A549 (cell line): ENCODE measurements around the gene GABRR3. TPM values are rescaled to one million over a fixed set of nuclear protein-coding genes. Genes with fewer than 3 reads are reported as not detected.

Source experiments
- ATAC-seq, 2 experiments: fragments of 200-7000 bp in 1 of 2; fragments of >200 bp in 1 of 2; cut with Nextera tagmentation in 1 of 2; cut with Tn5 transposase in 1 of 2; 3 replicates each; pipeline versions ENCODE4 v1.8.0 to v1.9.1; 2018 to 2020; ENCODE audit warnings: mild to moderate bottlenecking in 1 of 2, moderate library complexity in 1 of 2
- CTCF ChIA-PET: fragments of 300-600 bp; sonication (Branson Sonifier 250); formaldehyde crosslinking; extraction: SDS; loops from one replicate; lab custom pipeline; 2021; ENCODE audit warnings: antibody characterized with exemption, inconsistent platforms; lab: Yijun Ruan, JAX
- POLR2A ChIA-PET: fragments of 350-600 bp; formaldehyde crosslinking; extraction: SDS; loops from one replicate; lab custom pipeline; 2021; ENCODE audit warnings: antibody characterized with exemption, inconsistent platforms; lab: Yijun Ruan, JAX
- DNase-seq, 2 experiments: peaks; one replicate each; pipeline versions ENCODE4 v3.0.0 to v3.0.0-alpha.2; 2011 to 2016; ENCODE audit warnings: low read depth in 1 of 2, low spot score in 1 of 2
- FAIRE-seq: peaks from 2 replicates; lab custom pipeline; 2011; peaks lifted over from hg19 to GRCh38; lab: Jason Lieb, UNC
- H3K27ac ChIP-seq, 2 experiments: fragments of >200 bp; sonication (Bioruptor Twin); formaldehyde crosslinking; 3 replicates each; pipeline ENCODE4 v1.5.1; 2016 to 2017
- H3K4me1 ChIP-seq: fragments of >200 bp; sonication (Bioruptor Twin); formaldehyde crosslinking; 3 replicates; pipeline ENCODE4 v1.6.1; 2016
- H3K4me2 ChIP-seq: fragments of >200 bp; sonication (Bioruptor Twin); formaldehyde crosslinking; 3 replicates; pipeline ENCODE4 v1.6.1; 2016
- H3K4me3 ChIP-seq: fragments of >200 bp; sonication (Bioruptor Twin); formaldehyde crosslinking; 3 replicates; pipeline ENCODE4 v1.5.1; 2016
- H3K9me3 ChIP-seq: fragments of >200 bp; sonication (Bioruptor Twin); formaldehyde crosslinking; 3 replicates; pipeline ENCODE4 v1.6.1; 2016
- BHLHE40 ChIP-seq: IDR thresholded peaks from 2 replicates; pipeline ENCODE4 v1.6.1; 2012; ENCODE audit warnings: low read depth, low read length, inconsistent platforms
- EHMT2 ChIP-seq: fragments of 200-600 bp; sonication (generic); IDR thresholded peaks from 2 replicates; pipeline ENCODE4 v1.6.1; 2016; ENCODE audit warnings: antibody characterized with exemption, low read depth, mild to moderate bottlenecking, moderate library complexity
- FOXS1 ChIP-seq: fragments of 250-450 bp; sonication (Bioruptor Pico); IDR thresholded peaks from 2 replicates; pipeline ENCODE4 v1.5.0; 2020; ENCODE audit warnings: mild to moderate bottlenecking, moderate library complexity
- GATA3 ChIP-seq: IDR thresholded peaks from 2 replicates; pipeline ENCODE4 v1.6.1; 2012; ENCODE audit warnings: borderline replicate concordance
- HDAC2 ChIP-seq: fragments of 200-600 bp; sonication (generic); IDR thresholded peaks from 2 replicates; pipeline ENCODE4 v1.6.1; 2016
- HOXB13 ChIP-seq: fragments of 250-450 bp; sonication (Bioruptor Pico); IDR thresholded peaks from 2 replicates; pipeline ENCODE4 v1.5.0; 2020; ENCODE audit warnings: low read depth, mild to moderate bottlenecking, moderate library complexity
- HOXB5 ChIP-seq: fragments of 250-450 bp; sonication (Bioruptor Pico); IDR thresholded peaks from 2 replicates; pipeline ENCODE4 v1.5.0; 2020; ENCODE audit warnings: mild to moderate bottlenecking, moderate library complexity
- JUN ChIP-seq, 2 experiments: fragments of >200 bp; sonication (Bioruptor Twin); formaldehyde crosslinking; IDR thresholded peaks; 2 replicates in 1 of 2; 3 replicates in 1 of 2; pipeline ENCODE4 v1.6.1; 2016 to 2017
- JUNB ChIP-seq: fragments of >200 bp; sonication (Bioruptor Twin); formaldehyde crosslinking; IDR thresholded peaks from 2 replicates; pipeline ENCODE4 v1.6.1; 2016
- KDM1A ChIP-seq: fragments of 200-600 bp; sonication (generic); IDR thresholded peaks from 2 replicates; pipeline ENCODE4 v1.6.1; 2016; ENCODE audit warnings: low read depth, mild to moderate bottlenecking
- MAFK ChIP-seq: fragments of 450-650 bp; IDR thresholded peaks from 2 replicates; pipeline ENCODE4 v1.6.1; 2014; ENCODE audit not compliant: partially characterized antibody
- MAX ChIP-seq: IDR thresholded peaks from 2 replicates; pipeline ENCODE4 v1.6.1; 2012
- NPAS2 ChIP-seq: fragments of 250-450 bp; sonication (Bioruptor Pico); IDR thresholded peaks from 2 replicates; pipeline ENCODE4 v1.8.0; 2022; ENCODE audit warnings: mild to moderate bottlenecking, moderate library complexity, borderline replicate concordance
- PHF8 ChIP-seq: fragments of 200-600 bp; sonication (generic); IDR thresholded peaks from 2 replicates; pipeline ENCODE4 v1.6.1; 2016; ENCODE audit warnings: low read depth, mild to moderate bottlenecking, antibody characterized with exemption, moderate library complexity, borderline replicate concordance
- POLR2A ChIP-seq: IDR thresholded peaks from 2 replicates; pipeline ENCODE4 v1.6.1; 2012; ENCODE audit warnings: mild to moderate bottlenecking, low read length
- POLR2AphosphoS2 ChIP-seq: conservative IDR thresholded peaks from 2 replicates; pipeline ENCODE4 v1.6.1; 2012; ENCODE audit warnings: low read length, improper control_type of control experiment, inconsistent platforms
- RCOR1 ChIP-seq: fragments of 150-350 bp; IDR thresholded peaks from 2 replicates; pipeline ENCODE4 v1.6.1; 2014; ENCODE audit warnings: antibody characterized with exemption, low read length, low read depth
- TFCP2L1 ChIP-seq: fragments of 250-450 bp; sonication (Bioruptor Pico); IDR thresholded peaks from 2 replicates; pipeline ENCODE4 v1.5.0; 2021; ENCODE audit warnings: mild to moderate bottlenecking
- ZSCAN20 ChIP-seq: fragments of 250-450 bp; sonication (Bioruptor Pico); IDR thresholded peaks from 2 replicates; pipeline ENCODE4 v1.8.0; 2022; ENCODE audit warnings: mild to moderate bottlenecking, moderate library complexity
- WGBS: methylation state at CpG from one replicate; pipeline ENCODE4 v1.1.6; 2017; ENCODE audit errors: missing lambda C conversion rate; 5-methylcytosine and 5-hydroxymethylcytosine counted together
- polyA plus RNA-seq, 4 experiments: library from polyadenylated mRNA; depleted of rRNA in 3 of 4; stranded (reverse); fragments of >200 nt; fragmentation: RNase III in 1 of 4; extraction: RNeasy Plus Mini Kit Qiagen cat#74134 plus additional on column Dnase treatment in 1 of 4; gene quantifications; 2 replicates in 3 of 4; 3 replicates in 1 of 4; pipeline ENCODE4 v1.2.3, GENCODE V29; 2011 to 2017
- TF ChIP-seq, protein P1 (sequence below): fragments of 150-350 bp; IDR thresholded peaks from 2 replicates; pipeline ENCODE4 v1.6.1; 2014; ENCODE audit warnings: low read depth, mild to moderate bottlenecking, low read length
- TF ChIP-seq, protein P2 (sequence below): fragments of 250-450 bp; sonication (Bioruptor Pico); IDR thresholded peaks from 2 replicates; pipeline ENCODE4 v1.5.0; 2021; ENCODE audit warnings: mild to moderate bottlenecking, moderate library complexity, borderline replicate concordance
- TF ChIP-seq, protein P3 (sequence below): fragments of >200 bp; sonication (Bioruptor Twin); formaldehyde crosslinking; IDR thresholded peaks from 3 replicates; pipeline ENCODE4 v1.5.1; 2016
- TF ChIP-seq, protein P4 (sequence below): IDR thresholded peaks from 2 replicates; pipeline ENCODE4 v1.6.1; 2012

Gene GABRR3
- polyA plus RNA-seq, 2 of the 4 experiments (the other 2 are of a cell fraction): not detected

DNA sequence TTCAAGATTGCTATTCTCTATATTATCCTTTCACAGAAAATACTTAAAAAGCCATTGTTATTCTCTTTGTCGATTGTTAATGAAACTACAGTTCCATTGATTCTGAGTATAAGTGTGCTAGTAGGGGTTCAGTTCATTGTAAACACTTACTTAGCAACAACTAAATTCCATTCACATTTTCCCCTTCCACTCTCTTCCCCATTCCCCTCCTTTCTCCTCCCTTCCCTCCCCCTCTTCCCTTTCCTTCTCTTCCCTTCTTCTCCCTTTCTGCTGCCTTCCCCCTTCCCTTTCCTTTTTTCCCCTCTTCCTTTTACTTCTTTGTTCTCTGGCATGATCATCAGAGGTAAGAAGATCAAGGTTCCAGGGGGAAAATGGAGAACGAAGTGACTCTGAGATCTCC, 41.6 kb downstream of the GABRR3 start:
- CTCF ChIA-PET: interaction anchor here (1.2 kb wide), 1 partner anchor 274 kb away, joined by 3 read pairs; no protein-coding TSS in a partner anchor
- no peak for TF ChIP-seq RCOR1
- TF ChIP-seq KDM1A: no peak
- TF ChIP-seq HOXB13 (CRISPR knock-in tag): no peak
- no peak for TF ChIP-seq EHMT2
- TF ChIP-seq, protein P1, sequence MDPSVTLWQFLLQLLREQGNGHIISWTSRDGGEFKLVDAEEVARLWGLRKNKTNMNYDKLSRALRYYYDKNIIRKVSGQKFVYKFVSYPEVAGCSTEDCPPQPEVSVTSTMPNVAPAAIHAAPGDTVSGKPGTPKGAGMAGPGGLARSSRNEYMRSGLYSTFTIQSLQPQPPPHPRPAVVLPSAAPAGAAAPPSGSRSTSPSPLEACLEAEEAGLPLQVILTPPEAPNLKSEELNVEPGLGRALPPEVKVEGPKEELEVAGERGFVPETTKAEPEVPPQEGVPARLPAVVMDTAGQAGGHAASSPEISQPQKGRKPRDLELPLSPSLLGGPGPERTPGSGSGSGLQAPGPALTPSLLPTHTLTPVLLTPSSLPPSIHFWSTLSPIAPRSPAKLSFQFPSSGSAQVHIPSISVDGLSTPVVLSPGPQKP: no peak
- no peak for TF ChIP-seq MAX
- TF ChIP-seq, protein P2, sequence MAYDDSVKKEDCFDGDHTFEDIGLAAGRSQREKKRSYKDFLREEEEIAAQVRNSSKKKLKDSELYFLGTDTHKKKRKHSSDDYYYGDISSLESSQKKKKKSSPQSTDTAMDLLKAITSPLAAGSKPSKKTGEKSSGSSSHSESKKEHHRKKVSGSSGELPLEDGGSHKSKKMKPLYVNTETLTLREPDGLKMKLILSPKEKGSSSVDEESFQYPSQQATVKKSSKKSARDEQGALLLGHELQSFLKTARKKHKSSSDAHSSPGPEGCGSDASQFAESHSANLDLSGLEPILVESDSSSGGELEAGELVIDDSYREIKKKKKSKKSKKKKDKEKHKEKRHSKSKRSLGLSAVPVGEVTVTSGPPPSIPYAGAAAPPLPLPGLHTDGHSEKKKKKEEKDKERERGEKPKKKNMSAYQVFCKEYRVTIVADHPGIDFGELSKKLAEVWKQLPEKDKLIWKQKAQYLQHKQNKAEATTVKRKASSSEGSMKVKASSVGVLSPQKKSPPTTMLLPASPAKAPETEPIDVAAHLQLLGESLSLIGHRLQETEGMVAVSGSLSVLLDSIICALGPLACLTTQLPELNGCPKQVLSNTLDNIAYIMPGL (CRISPR knock-in tag): no peak
- TF ChIP-seq POLR2AphosphoS2: no peak
- TF ChIP-seq HDAC2: no peak
- TF ChIP-seq FOXS1 (CRISPR knock-in tag): no peak
- no peak for TF ChIP-seq ZSCAN20 (CRISPR knock-in tag)
- TF ChIP-seq BHLHE40: no peak
- no peak for TF ChIP-seq JUN (IDR thresholded peaks at IDR 0.05)
- TF ChIP-seq PHF8: no peak
- TF ChIP-seq, protein P3, sequence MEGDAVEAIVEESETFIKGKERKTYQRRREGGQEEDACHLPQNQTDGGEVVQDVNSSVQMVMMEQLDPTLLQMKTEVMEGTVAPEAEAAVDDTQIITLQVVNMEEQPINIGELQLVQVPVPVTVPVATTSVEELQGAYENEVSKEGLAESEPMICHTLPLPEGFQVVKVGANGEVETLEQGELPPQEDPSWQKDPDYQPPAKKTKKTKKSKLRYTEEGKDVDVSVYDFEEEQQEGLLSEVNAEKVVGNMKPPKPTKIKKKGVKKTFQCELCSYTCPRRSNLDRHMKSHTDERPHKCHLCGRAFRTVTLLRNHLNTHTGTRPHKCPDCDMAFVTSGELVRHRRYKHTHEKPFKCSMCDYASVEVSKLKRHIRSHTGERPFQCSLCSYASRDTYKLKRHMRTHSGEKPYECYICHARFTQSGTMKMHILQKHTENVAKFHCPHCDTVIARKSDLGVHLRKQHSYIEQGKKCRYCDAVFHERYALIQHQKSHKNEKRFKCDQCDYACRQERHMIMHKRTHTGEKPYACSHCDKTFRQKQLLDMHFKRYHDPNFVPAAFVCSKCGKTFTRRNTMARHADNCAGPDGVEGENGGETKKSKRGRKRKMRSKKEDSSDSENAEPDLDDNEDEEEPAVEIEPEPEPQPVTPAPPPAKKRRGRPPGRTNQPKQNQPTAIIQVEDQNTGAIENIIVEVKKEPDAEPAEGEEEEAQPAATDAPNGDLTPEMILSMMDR: no peak
- no peak for TF ChIP-seq MAFK
- TF ChIP-seq JUNB: no peak
- no peak for TF ChIP-seq POLR2A
- TF ChIP-seq, protein P4, sequence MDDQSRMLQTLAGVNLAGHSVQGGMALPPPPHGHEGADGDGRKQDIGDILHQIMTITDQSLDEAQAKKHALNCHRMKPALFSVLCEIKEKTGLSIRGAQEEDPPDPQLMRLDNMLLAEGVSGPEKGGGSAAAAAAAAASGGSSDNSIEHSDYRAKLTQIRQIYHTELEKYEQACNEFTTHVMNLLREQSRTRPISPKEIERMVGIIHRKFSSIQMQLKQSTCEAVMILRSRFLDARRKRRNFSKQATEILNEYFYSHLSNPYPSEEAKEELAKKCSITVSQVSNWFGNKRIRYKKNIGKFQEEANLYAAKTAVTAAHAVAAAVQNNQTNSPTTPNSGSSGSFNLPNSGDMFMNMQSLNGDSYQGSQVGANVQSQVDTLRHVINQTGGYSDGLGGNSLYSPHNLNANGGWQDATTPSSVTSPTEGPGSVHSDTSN: no peak
- WGBS: 36% methylated on average over 2 of the region's 2 CpGs
- peaks cover 18% of the 10 kb centered on the region for H3K4me1 ChIP-seq
- DNase-seq (no peak), ATAC-seq (no peak), FAIRE-seq (no peak)
- no peak overlapping the region for H3K4me3 ChIP-seq
- H3K4me2 ChIP-seq: peak overlapping the region; percentile 61; the same call in 1 of the 3 replicates
- POLR2A ChIA-PET: no interaction called here
- no peak overlapping the region for H3K27ac ChIP-seq
- no peaks in the 10 kb centered on the region for H3K9me3 ChIP-seq

- WGBS: 82% methylated on average over 2 of the region's 2 CpGs
- Histone ChIP-seq H3K27ac (no peak overlapping the region), H3K4me3 (no peak overlapping the region), H3K4me2 (no peak overlapping the region), H3K4me1 (peaks cover 18% of the 10 kb centered on the region), H3K9me3 (no peaks in the 10 kb centered on the region)
- ChIA-PET CTCF (interaction anchor here (1.2 kb wide), 1 partner anchor 273 kb away, joined by 3 read pairs; no protein-coding TSS in a partner anchor), POLR2A (no interaction called here)
- DNase-seq (no peak), ATAC-seq (peak in 1 of 2 experiments; percentile 45; a peak in 3 of 6 replicates), FAIRE-seq (no peak)
- TF ChIP-seq, protein P1: no peak
- TF ChIP-seq HOXB5 (no peak), NPAS2 (CRISPR knock-in tag) (no peak), TFCP2L1 (CRISPR knock-in tag) (no peak), GATA3 (no peak)
Measured at GRCh38 chr3:97992547-97993173, 42.5 kb downstream of the GABRR3 start.
